Measurements from ENCODE around the gene IRX4.

DNA sequence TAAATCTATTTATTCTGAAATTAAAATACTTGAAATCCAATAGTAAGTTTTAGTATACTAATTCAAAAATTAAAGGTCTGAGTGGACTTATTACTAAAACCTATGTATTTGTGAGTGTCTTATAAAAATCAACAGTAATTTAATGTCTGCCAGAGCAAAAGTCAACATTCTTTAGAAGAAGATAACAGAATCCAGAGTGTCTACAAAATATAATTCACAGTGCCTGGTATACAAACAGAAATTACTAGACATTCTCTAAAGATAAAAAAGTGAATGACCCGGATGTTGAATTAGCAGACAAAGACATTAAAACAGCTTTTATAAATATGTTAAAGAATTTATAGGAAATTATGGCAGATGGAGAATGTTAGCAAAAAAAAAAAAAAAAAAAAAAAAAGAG, 22.4 kb upstream of the IRX4 start:
- TF ChIP-seq, protein P1, sequence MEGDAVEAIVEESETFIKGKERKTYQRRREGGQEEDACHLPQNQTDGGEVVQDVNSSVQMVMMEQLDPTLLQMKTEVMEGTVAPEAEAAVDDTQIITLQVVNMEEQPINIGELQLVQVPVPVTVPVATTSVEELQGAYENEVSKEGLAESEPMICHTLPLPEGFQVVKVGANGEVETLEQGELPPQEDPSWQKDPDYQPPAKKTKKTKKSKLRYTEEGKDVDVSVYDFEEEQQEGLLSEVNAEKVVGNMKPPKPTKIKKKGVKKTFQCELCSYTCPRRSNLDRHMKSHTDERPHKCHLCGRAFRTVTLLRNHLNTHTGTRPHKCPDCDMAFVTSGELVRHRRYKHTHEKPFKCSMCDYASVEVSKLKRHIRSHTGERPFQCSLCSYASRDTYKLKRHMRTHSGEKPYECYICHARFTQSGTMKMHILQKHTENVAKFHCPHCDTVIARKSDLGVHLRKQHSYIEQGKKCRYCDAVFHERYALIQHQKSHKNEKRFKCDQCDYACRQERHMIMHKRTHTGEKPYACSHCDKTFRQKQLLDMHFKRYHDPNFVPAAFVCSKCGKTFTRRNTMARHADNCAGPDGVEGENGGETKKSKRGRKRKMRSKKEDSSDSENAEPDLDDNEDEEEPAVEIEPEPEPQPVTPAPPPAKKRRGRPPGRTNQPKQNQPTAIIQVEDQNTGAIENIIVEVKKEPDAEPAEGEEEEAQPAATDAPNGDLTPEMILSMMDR (IDR thresholded peaks at IDR 0.05): no peak
- TF ChIP-seq POLR2A (IDR thresholded peaks at IDR 0.05): no peak

Measured in adrenal gland (tissue), 5 donors.